ENCODE data around the gene COL18A1.

DNA sequence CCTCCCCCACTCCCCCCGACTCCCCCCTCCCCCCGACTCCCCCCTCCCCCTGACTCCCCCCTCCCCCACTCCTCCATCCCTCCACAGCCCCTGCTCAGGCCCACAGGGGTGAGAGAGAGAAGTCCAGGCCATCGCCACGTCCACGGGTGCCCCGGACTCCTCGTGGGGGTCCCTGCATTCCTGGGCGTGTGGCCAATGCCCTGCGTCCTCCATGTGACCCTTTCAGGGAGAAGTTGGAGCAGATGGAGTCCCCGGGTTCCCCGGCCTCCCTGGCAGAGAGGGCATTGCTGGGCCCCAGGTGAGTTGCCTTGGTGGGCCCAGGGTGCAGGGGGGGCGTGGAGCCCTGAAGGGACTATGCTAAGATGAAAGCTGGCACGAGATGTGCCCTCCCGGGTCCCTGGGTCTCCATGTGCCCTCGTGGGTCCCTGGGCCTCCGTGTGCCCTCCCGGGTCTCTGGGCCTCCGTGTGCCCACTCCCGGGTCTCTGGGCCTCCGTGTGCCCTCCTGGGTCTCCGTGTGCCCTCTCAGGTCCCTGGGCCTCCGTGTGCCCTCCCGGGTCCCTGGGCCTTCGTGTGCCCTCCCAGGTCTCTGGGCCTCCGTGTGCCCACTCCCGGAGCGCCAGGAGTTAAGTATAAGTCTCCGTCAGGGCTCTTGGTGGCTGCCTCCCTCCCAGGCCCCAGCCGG lies 85.2 kb downstream of the COL18A1 start:
- TF ChIP-seq POLR2A (IDR thresholded peaks at IDR 0.05; ENCODE audit: low read length) (no peak), GATA1 (IDR thresholded peaks at IDR 0.05; ENCODE audit: low read depth, low read length) (no peak)

Measured in erythroblast (primary cell).